IPS-20b (cell line): ENCODE results near the gene SMC4.
"Not testable (repeated sequence)": the region's sequence is repeated elsewhere in the genome, so short reads cannot be mapped to it uniquely, and the experiment has no call there.

Experiments
- H3K27ac ChIP-seq: one replicate; pipeline ENCODE4 v1.5.1; 2013; ENCODE audit warnings: low read length
- H3K27me3 ChIP-seq: 2 replicates; pipeline ENCODE4 v1.6.1; 2013; ENCODE audit warnings: mild to moderate bottlenecking, low read length, inconsistent platforms; ENCODE audit not compliant: insufficient read depth
- H3K36me3 ChIP-seq: 2 replicates; pipeline ENCODE4 v1.6.1; 2013; ENCODE audit warnings: low read depth, mild to moderate bottlenecking, inconsistent platforms, low read length, moderate library complexity; ENCODE audit not compliant: insufficient read depth
- H3K4me1 ChIP-seq: 2 replicates; pipeline ENCODE4 v1.6.1; 2013; ENCODE audit warnings: mild to moderate bottlenecking, control low read depth, inconsistent platforms, low read length, moderate library complexity; ENCODE audit not compliant: insufficient read depth
- H3K4me3 ChIP-seq: 2 replicates; pipeline ENCODE4 v1.5.1; 2013; ENCODE audit warnings: mild to moderate bottlenecking, low read length, inconsistent platforms
- H3K9ac ChIP-seq: 2 replicates; pipeline ENCODE4 v1.6.1; 2013; ENCODE audit warnings: low read depth, mild to moderate bottlenecking, inconsistent platforms, low read length, moderate library complexity
- H3K9me3 ChIP-seq: 2 replicates; pipeline ENCODE4 v1.6.1; 2013; ENCODE audit warnings: mild to moderate bottlenecking, low read depth, low read length, inconsistent platforms; ENCODE audit not compliant: insufficient read depth

SMC4 gene

GRCh38 chr3:160399125-160400029 lies at the start of gene SMC4, which contains the start of gene IFT80:
Gene SMC4, plus strand, starts transcription at chr3:160399650. Its CDS starts 1,177 bp downstream, at chr3:160400827.
Gene IFT80, minus strand, starts transcription at chr3:160399225. Its CDS starts 14,625 bp downstream, at chr3:160384600.
- H3K27me3 ChIP-seq: no peaks in the 10 kb centered on the region
- peaks cover 14% of the 10 kb centered on the region; the same call in 1 of the 2 replicates for H3K4me1 ChIP-seq
- H3K9ac ChIP-seq: peak within 1 kb of the TSS; percentile 98
- H3K36me3 ChIP-seq: peaks cover 24% of the 10 kb centered on the region
- H3K27ac ChIP-seq: peak within 1 kb of the TSS; percentile 82
- H3K4me3 ChIP-seq: peak within 1 kb of the TSS; percentile 88
- H3K9me3 ChIP-seq: no peaks in the 10 kb centered on the region

- Histone ChIP-seq H3K9me3 (no peaks in the 10 kb centered on the region), H3K9ac (no peak overlapping the region)
Measured at GRCh38 chr3:160355826-160356225, 43.6 kb upstream of the SMC4 start.

GRCh38 chr3:160362896-160363295 lies 36.6 kb upstream of the SMC4 start:
- not testable (repeated sequence) for H3K36me3 ChIP-seq, H3K9me3 ChIP-seq, H3K4me1 ChIP-seq, H3K27me3 ChIP-seq, H3K9ac ChIP-seq, H3K27ac ChIP-seq, H3K4me3 ChIP-seq

More at GRCh38 chr3:160355826-160356225, 43.6 kb upstream of the SMC4 start:
- H3K4me3 ChIP-seq: no peak overlapping the region
- H3K4me1 ChIP-seq: no peaks in the 10 kb centered on the region
- no peak overlapping the region for H3K27ac ChIP-seq
- no peaks in the 10 kb centered on the region for H3K27me3 ChIP-seq
- H3K36me3 ChIP-seq: peaks cover 15% of the 10 kb centered on the region; the same call in 1 of the 2 replicates

GRCh38 chr3:160365869-160366522 lies 33.5 kb upstream of the SMC4 start:
- Histone ChIP-seq H3K36me3 (no peaks in the 10 kb centered on the region), H3K9ac (no peak overlapping the region), H3K9me3 (no peaks in the 10 kb centered on the region), H3K27me3 (no peaks in the 10 kb centered on the region), H3K27ac (no peak overlapping the region), H3K4me1 (no peaks in the 10 kb centered on the region), H3K4me3 (no peak overlapping the region)

GRCh38 chr3:160368804-160369203 lies 30.6 kb upstream of the SMC4 start:
- H3K9ac ChIP-seq: no peak overlapping the region
- H3K9me3 ChIP-seq: no peaks in the 10 kb centered on the region
- H3K27ac ChIP-seq: no peak overlapping the region
- H3K4me3 ChIP-seq: no peak overlapping the region
- no peaks in the 10 kb centered on the region for H3K4me1 ChIP-seq
- no peaks in the 10 kb centered on the region for H3K27me3 ChIP-seq
- peaks cover 3% of the 10 kb centered on the region for H3K36me3 ChIP-seq

GRCh38 chr3:160369784-160370183 lies 29.7 kb upstream of the SMC4 start:
- Histone ChIP-seq H3K27ac (no peak overlapping the region), H3K4me3 (no peak overlapping the region), H3K9me3 (no peaks in the 10 kb centered on the region), H3K4me1 (no peaks in the 10 kb centered on the region), H3K36me3 (peaks cover 13% of the 10 kb centered on the region), H3K9ac (no peak overlapping the region), H3K27me3 (no peaks in the 10 kb centered on the region)

GRCh38 chr3:160370987-160371857 lies 28.2 kb upstream of the SMC4 start:
- Histone ChIP-seq H3K4me1 (no peaks in the 10 kb centered on the region), H3K27ac (no peak overlapping the region), H3K9me3 (no peaks in the 10 kb centered on the region), H3K36me3 (peaks cover 26% of the 10 kb centered on the region), H3K4me3 (no peak overlapping the region), H3K27me3 (no peaks in the 10 kb centered on the region), H3K9ac (no peak overlapping the region)

- Histone ChIP-seq H3K27ac (no peak overlapping the region), H3K27me3 (no peaks in the 10 kb centered on the region), H3K4me3 (no peak overlapping the region), H3K9ac (no peak overlapping the region), H3K4me1 (no peaks in the 10 kb centered on the region), H3K36me3 (peaks cover 36% of the 10 kb centered on the region), H3K9me3 (no peaks in the 10 kb centered on the region)
Measured at GRCh38 chr3:160372780-160373179, 26.7 kb upstream of the SMC4 start.

GRCh38 chr3:160373655-160374054 lies 25.8 kb upstream of the SMC4 start:
- H3K9me3 ChIP-seq: no peaks in the 10 kb centered on the region
- no peak overlapping the region for H3K9ac ChIP-seq
- no peaks in the 10 kb centered on the region for H3K27me3 ChIP-seq
- H3K27ac ChIP-seq: no peak overlapping the region
- no peak overlapping the region for H3K4me3 ChIP-seq
- H3K36me3 ChIP-seq: peaks cover 36% of the 10 kb centered on the region
- no peaks in the 10 kb centered on the region for H3K4me1 ChIP-seq

- H3K27me3 ChIP-seq: no peaks in the 10 kb centered on the region
- no peaks in the 10 kb centered on the region; the same call in 1 of the 2 replicates for H3K4me1 ChIP-seq
- peaks cover 36% of the 10 kb centered on the region for H3K36me3 ChIP-seq
Measured at GRCh38 chr3:160374472-160374871, 25.0 kb upstream of the SMC4 start.

GRCh38 chr3:160374925-160375324 lies 24.5 kb upstream of the SMC4 start:
- H3K9me3 ChIP-seq: no peaks in the 10 kb centered on the region
- no peak overlapping the region for H3K27ac ChIP-seq
- H3K4me1 ChIP-seq: peaks cover under 1% of the 10 kb centered on the region; the same call in 1 of the 2 replicates
- peaks cover 36% of the 10 kb centered on the region for H3K36me3 ChIP-seq
- H3K9ac ChIP-seq: no peak overlapping the region
- no peaks in the 10 kb centered on the region for H3K27me3 ChIP-seq
- no peak overlapping the region for H3K4me3 ChIP-seq

More at GRCh38 chr3:160374472-160374871, 25.0 kb upstream of the SMC4 start:
- Histone ChIP-seq H3K4me3 (no peak overlapping the region), H3K9ac (no peak overlapping the region), H3K9me3 (no peaks in the 10 kb centered on the region), H3K27ac (no peak overlapping the region)
